GM12878 (cell line): ENCODE results near the gene PLVAP. TPM values are rescaled to one million over a fixed set of nuclear protein-coding genes. Genes with fewer than 3 reads are reported as not detected.
A peak's percentile ranks its signal among the peaks of the same experiment; 100 is the strongest.

Experiments used
- ATAC-seq: fragments of 200-7000 bp; cut with Tn5 transposase; 3 replicates; pipeline ENCODE4 v1.9.1; 2020; ENCODE audit warnings: mild to moderate bottlenecking, moderate library complexity
- BruUV-seq: library from RNA; stranded (reverse); fragments of 400-500 nt; replicated peaks from 2 replicates; lab custom pipeline; 2021; lab: Mats Ljungman, UMichigan
- CTCF ChIA-PET: fragments of 300-600 bp; sonication (Branson Sonifier 250); formaldehyde crosslinking; extraction: SDS; loops from one replicate; lab custom pipeline; 2021; ENCODE audit warnings: inconsistent platforms; lab: Yijun Ruan, JAX
- POLR2A ChIA-PET: fragments of 350-600 bp; formaldehyde crosslinking; extraction: SDS; loops from one replicate; lab custom pipeline; 2021; ENCODE audit warnings: inconsistent platforms; lab: Charles Lee
- RAD21 ChIA-PET: fragments of 300-600 bp; sonication (Branson Sonifier 250); formaldehyde crosslinking; loops from one replicate; lab custom pipeline; 2023; ENCODE audit warnings: antibody characterized with exemption; ENCODE audit not compliant: unreplicated experiment; lab: Charles Lee
- SMC1A ChIA-PET: fragments of 300-600 bp; sonication (Branson Sonifier 250); formaldehyde crosslinking; loops from one replicate; lab custom pipeline; 2023; ENCODE audit not compliant: unreplicated experiment, uncharacterized antibody; lab: Charles Lee
- DNase-seq: peaks from one replicate; pipeline ENCODE4 v3.0.0-alpha.2; 2011; ENCODE audit warnings: low read depth, low spot score
- FAIRE-seq: peaks from 3 replicates; lab custom pipeline; 2011; peaks lifted over from hg19 to GRCh38; lab: Jason Lieb, UNC
- H2AFZ ChIP-seq: 2 replicates; pipeline ENCODE4 v1.6.0; 2011; ENCODE audit warnings: low read depth, low read length, control low read depth; ENCODE audit not compliant: control insufficient read depth
- H3K27ac ChIP-seq: 2 replicates; pipeline ENCODE4 v1.5.1; 2011; ENCODE audit warnings: control low read depth; ENCODE audit not compliant: control insufficient read depth, insufficient read depth
- H3K27me3 ChIP-seq, 2 experiments: replicated peaks in 1 of 2; 2 replicates each; pipeline versions ENCODE4 v1.6.0 to v1.6.1; 2011; ENCODE audit warnings: low read length in 1 of 2; ENCODE audit not compliant: control insufficient read depth in 2 of 2, insufficient read depth in 2 of 2
- H3K36me3 ChIP-seq, 2 experiments: 2 replicates each; pipeline ENCODE4 v1.5.1; 2011; ENCODE audit warnings: low read length in 1 of 2; ENCODE audit not compliant: control insufficient read depth in 2 of 2, insufficient read depth in 2 of 2
- H3K4me1 ChIP-seq: 2 replicates; pipeline ENCODE4 v1.6.1; 2011; ENCODE audit warnings: mild to moderate bottlenecking, low read length, moderate library complexity, mixed read lengths; ENCODE audit not compliant: control insufficient read depth, insufficient read depth
- H3K4me2 ChIP-seq: 2 replicates; pipeline ENCODE4 v1.6.0; 2011; ENCODE audit warnings: control low read depth; ENCODE audit not compliant: control insufficient read depth, insufficient read depth
- H3K4me3 ChIP-seq: fragments of 200-600 bp; sonication (generic); 2 replicates; pipeline ENCODE4 v1.5.1; 2016
- H3K79me2 ChIP-seq: 2 replicates; pipeline ENCODE4 v1.6.0; 2011; ENCODE audit warnings: low read length; ENCODE audit not compliant: control insufficient read depth, insufficient read depth
- H3K9ac ChIP-seq: 2 replicates; pipeline ENCODE4 v1.8.0; 2011; ENCODE audit warnings: low read length, control low read depth, mixed read lengths; ENCODE audit not compliant: control insufficient read depth, insufficient read depth
- H3K9me3 ChIP-seq: replicated peaks from 3 replicates; pipeline ENCODE4 v1.5.1; 2011; ENCODE audit warnings: mild to moderate bottlenecking, low read length; ENCODE audit not compliant: control insufficient read depth, insufficient read depth
- H4K20me1 ChIP-seq: 2 replicates; pipeline ENCODE4 v1.6.0; 2011; ENCODE audit not compliant: control insufficient read depth, insufficient read depth
- CBX3 ChIP-seq: fragments of 200-600 bp; sonication (generic); IDR thresholded peaks from 2 replicates; pipeline ENCODE4 v1.6.1; 2016; ENCODE audit warnings: low read depth, borderline replicate concordance
- EED ChIP-seq: sonication (generic); IDR thresholded peaks from 2 replicates; pipeline ENCODE4 v1.6.1; 2016; ENCODE audit warnings: antibody characterized with exemption, low read depth
- EGR1 ChIP-seq, 2 experiments: IDR thresholded peaks; 1 replicate in 1 of 2; 2 replicates in 1 of 2; pipeline ENCODE4 v1.6.1; 2011 to 2012; ENCODE audit warnings: low read depth in 2 of 2, low read length in 2 of 2, borderline replicate concordance in 1 of 2, mild to moderate bottlenecking in 1 of 2, moderate library complexity in 1 of 2
- EP300 ChIP-seq, 2 experiments: fragments of 150-350 bp in 1 of 2; IDR thresholded peaks; 2 replicates each; pipeline ENCODE4 v1.6.1; 2011 to 2012; ENCODE audit warnings: low read depth in 2 of 2, low read length in 2 of 2, borderline replicate concordance in 1 of 2, improper control_type of control experiment in 1 of 2, inconsistent platforms in 1 of 2; ENCODE audit not compliant: control insufficient read depth in 1 of 2
- FOXK2 ChIP-seq: fragments of 450-650 bp; IDR thresholded peaks from 2 replicates; pipeline ENCODE4 v1.6.1; 2017; ENCODE audit warnings: mild to moderate bottlenecking, moderate library complexity
- HCFC1 ChIP-seq: fragments of 150-350 bp; IDR thresholded peaks from 2 replicates; pipeline ENCODE4 v1.6.1; 2014; ENCODE audit warnings: low read length
- HDAC2 ChIP-seq: fragments of 200-600 bp; sonication (generic); IDR thresholded peaks from 2 replicates; pipeline ENCODE4 v1.6.1; 2017
- HDGF ChIP-seq: fragments of 450-650 bp; IDR thresholded peaks from 2 replicates; pipeline ENCODE4 v1.6.1; 2016; ENCODE audit warnings: antibody characterized with exemption
- IRF3 ChIP-seq: fragments of 450-650 bp; IDR thresholded peaks from 2 replicates; pipeline ENCODE4 v1.6.1; 2014; ENCODE audit warnings: mild to moderate bottlenecking
- NKRF ChIP-seq: fragments of 450-650 bp; conservative IDR thresholded peaks from 2 replicates; pipeline ENCODE4 v1.6.1; 2017; ENCODE audit warnings: mild to moderate bottlenecking, moderate library complexity
- NR2C1 ChIP-seq: fragments of 450-650 bp; IDR thresholded peaks from 2 replicates; pipeline ENCODE4 v1.6.1; 2017; ENCODE audit warnings: antibody characterized with exemption, mild to moderate bottlenecking, moderate library complexity
- NRF1 ChIP-seq: conservative IDR thresholded peaks from 2 replicates; pipeline ENCODE4 v1.6.1; 2011; ENCODE audit warnings: mild to moderate bottlenecking, low read depth, low read length, improper control_type of control experiment
- PML ChIP-seq: IDR thresholded peaks from 2 replicates; pipeline ENCODE4 v1.6.1; 2012; ENCODE audit warnings: low read length, inconsistent platforms
- POU2F2 ChIP-seq: IDR thresholded peaks from 3 replicates; pipeline ENCODE4 v1.6.1; 2011; ENCODE audit warnings: low read depth, mild to moderate bottlenecking, low read length, borderline replicate concordance
- SUZ12 ChIP-seq: fragments of 200-600 bp; sonication (generic); IDR thresholded peaks from one replicate; pipeline ENCODE4 v1.6.1; 2018; ENCODE audit warnings: antibody characterized with exemption, mild to moderate bottlenecking; ENCODE audit not compliant: unreplicated experiment
- WGBS: methylation state at CpG from one replicate; pipeline ENCODE4 v1.1.6; 2016; ENCODE audit warnings: low lambda C conversion rate; ENCODE audit not compliant: insufficient replicate concordance, insufficient coverage; ENCODE audit errors: missing lambda C conversion rate; 5-methylcytosine and 5-hydroxymethylcytosine counted together
- in situ Hi-C: fragments of 300-500 bp; cut with MboI; formaldehyde crosslinking; loops from 9 replicates; pipeline ENCODE4 v1.14.3; 2018; ENCODE audit warnings: mixed read lengths
- intact Hi-C: fragments of 100-400 bp; cut with micrococcal nuclease; formaldehyde crosslinking; loops from one replicate; pipeline ENCODE4 v1.14.2; 2022; ENCODE audit not compliant: unreplicated experiment
- polyA plus RNA-seq, 11 experiments: library from polyadenylated mRNA; depleted of rRNA in 4 of 11; unstranded in 6 of 11; stranded (reverse) in 5 of 11; fragments of >200 nt; fragmentation: Nextera tagmentation in 4 of 11; fragmentation: Illumina TruSeq in 1 of 11; extraction: Ambion mirVana in 4 of 11; extraction: Trizol in 1 of 11; gene quantifications; 1 replicate in 1 of 11; 2 replicates in 10 of 11; pipeline versions ENCODE4 v1.2.1 to v1.2.3, GENCODE V29; 2011 to 2016; ENCODE audit warnings: inconsistent platforms in 2 of 11, missing spikeins in 2 of 11, low read depth in 1 of 11
- total RNA-seq, 4 experiments: library from RNA; depleted of rRNA in 3 of 4; stranded (reverse); fragments of >200 nt in 3 of 4; fragmentation: Illumina TruSeq in 1 of 4; extraction: Trizol in 1 of 4; gene quantifications; 2 replicates each; pipeline versions ENCODE4 v1.2.1 to v1.2.3, GENCODE V29; 2013 to 2021
- TF ChIP-seq, protein P1 (sequence below): IDR thresholded peaks from 2 replicates; pipeline ENCODE4 v1.6.1; 2012; ENCODE audit warnings: low read depth, low read length, improper control_type of control experiment
- TF ChIP-seq, protein P2 (sequence below): fragments of 450-650 bp; IDR thresholded peaks from 2 replicates; pipeline ENCODE4 v1.6.1; 2018; ENCODE audit warnings: borderline replicate concordance, mild to moderate bottlenecking; ENCODE audit not compliant: partially characterized antibody

Gene PLVAP
- total and polyA plus RNA-seq, 10 of the 15 experiments (the other 5 are each of a cell fraction or from before 2014, with no cell fraction given), result 0.03 to 0.54 (median 0.06) TPM; not detected in 4

DNA sequence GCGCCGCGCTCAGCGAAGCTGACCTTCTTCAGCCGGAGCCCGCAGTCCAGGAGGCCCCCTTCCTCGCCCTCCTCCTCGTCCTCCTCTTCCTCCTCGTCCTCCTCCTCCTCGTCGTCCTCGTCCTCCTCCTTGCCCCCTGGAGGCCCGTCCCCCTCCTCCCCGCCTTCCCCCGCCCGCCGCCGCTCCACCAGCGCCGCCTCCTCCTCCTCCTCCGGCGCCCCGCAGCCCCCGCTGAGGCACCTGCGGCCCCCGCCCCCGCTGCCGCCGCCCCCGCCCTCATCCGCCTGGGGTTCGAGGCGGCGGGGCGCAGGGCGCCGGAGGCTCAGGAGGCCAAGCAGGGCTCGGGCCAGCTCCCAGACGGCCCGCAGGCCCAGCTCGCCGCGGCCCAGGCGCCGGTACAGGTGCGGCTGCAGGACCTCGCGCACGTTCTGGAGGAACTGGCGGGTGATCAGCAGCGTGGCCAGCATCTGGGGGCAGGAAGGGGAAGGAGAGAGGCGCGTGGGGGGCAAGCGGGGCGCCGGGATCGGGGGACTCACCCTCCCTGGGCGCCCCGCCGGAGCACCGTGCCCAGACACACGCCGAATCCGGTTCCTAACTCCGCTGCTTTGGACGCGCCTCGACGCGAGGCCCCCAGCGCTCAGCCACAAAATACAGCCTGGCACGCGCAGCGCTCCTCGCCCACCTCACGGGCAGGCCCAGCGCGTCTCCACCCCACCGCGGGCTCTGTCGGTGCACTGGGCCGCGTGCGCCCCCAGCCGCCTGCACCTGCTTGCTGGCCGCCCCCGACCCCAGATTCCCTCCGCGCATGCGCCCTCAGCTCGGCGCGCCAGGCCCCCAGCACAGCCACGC is 48.4 kb downstream of the PLVAP start:
- DNase-seq (no peak), FAIRE-seq (no peak), ATAC-seq (no peak)
- no peaks in the 10 kb centered on the region; a peak in 2 of 4 replicates for H3K27me3 ChIP-seq
- H3K4me3 ChIP-seq, result no peak overlapping the region
- ChIA-PET CTCF (no interaction called here), POLR2A (no interaction called here), RAD21 (interaction anchor here (0.6 to 0.7 kb wide), 3 partner anchors 24 to 424 kb away, joined by 3 to 4 read pairs (median 3); no protein-coding TSS in a partner anchor), SMC1A (no interaction called here)
- H3K79me2 ChIP-seq, result no peaks in the 10 kb centered on the region
- H4K20me1 ChIP-seq, result no peaks in the 10 kb centered on the region
- intact Hi-C loops (no loop called here), in situ Hi-C loops (no loop called here)
- BruUV-seq, result no TSS peak
- H3K36me3 ChIP-seq, result no peaks in the 10 kb centered on the region
- no peak overlapping the region for H3K27ac ChIP-seq
- H3K9me3 ChIP-seq, result no peaks in the 10 kb centered on the region; the same call in 2 of the 3 replicates
- no peak overlapping the region for H3K9ac ChIP-seq
- H3K4me1 ChIP-seq, result peaks cover 2% of the 10 kb centered on the region; the same call in 1 of the 2 replicates
- 8% methylated on average over 32 of the region's 94 CpGs for WGBS
- H2AFZ ChIP-seq, result peak overlapping the region; percentile 39
- H3K4me2 ChIP-seq, result peak overlapping the region; percentile 84
- TF ChIP-seq IRF3 (no peak), NKRF (no peak), EED (no peak), PML (no peak), SUZ12 (peak; percentile 32), FOXK2 (no peak), NRF1 (no peak), NR2C1 (no peak), CBX3 (no peak), POU2F2 (no peak), HDAC2 (no peak), EP300 (IDR thresholded peaks at IDR 0.05; ENCODE audit: borderline replicate concordance in 1 of 2, control insufficient read depth in 1 of 2, low read depth in 2 of 2, low read length in 2 of 2) (no peak), HCFC1 (no peak), EGR1 (IDR thresholded peaks at IDR 0.05; ENCODE audit: borderline replicate concordance in 1 of 2, low read depth in 2 of 2, low read length in 2 of 2) (peak in 1 of 2 experiments; percentile 73; a peak in 2 of 3 replicates), HDGF (no peak)
- TF ChIP-seq, protein P1, sequence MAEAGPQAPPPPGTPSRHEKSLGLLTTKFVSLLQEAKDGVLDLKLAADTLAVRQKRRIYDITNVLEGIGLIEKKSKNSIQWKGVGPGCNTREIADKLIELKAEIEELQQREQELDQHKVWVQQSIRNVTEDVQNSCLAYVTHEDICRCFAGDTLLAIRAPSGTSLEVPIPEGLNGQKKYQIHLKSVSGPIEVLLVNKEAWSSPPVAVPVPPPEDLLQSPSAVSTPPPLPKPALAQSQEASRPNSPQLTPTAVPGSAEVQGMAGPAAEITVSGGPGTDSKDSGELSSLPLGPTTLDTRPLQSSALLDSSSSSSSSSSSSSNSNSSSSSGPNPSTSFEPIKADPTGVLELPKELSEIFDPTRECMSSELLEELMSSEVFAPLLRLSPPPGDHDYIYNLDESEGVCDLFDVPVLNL, result no peak
- TF ChIP-seq, protein P2, sequence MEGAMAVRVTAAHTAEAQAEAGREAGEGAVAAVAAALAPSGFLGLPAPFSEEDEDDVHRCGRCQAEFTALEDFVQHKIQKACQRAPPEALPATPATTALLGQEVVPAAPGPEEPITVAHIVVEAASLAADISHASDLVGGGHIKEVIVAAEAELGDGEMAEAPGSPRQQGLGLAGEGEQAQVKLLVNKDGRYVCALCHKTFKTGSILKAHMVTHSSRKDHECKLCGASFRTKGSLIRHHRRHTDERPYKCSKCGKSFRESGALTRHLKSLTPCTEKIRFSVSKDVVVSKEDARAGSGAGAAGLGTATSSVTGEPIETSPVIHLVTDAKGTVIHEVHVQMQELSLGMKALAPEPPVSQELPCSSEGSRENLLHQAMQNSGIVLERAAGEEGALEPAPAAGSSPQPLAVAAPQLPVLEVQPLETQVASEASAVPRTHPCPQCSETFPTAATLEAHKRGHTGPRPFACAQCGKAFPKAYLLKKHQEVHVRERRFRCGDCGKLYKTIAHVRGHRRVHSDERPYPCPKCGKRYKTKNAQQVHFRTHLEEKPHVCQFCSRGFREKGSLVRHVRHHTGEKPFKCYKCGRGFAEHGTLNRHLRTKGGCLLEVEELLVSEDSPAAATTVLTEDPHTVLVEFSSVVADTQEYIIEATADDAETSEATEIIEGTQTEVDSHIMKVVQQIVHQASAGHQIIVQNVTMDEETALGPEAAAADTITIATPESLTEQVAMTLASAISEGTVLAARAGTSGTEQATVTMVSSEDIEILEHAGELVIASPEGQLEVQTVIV, result no peak
